Ramos (cell line): ENCODE measurements around the gene BANP.
"Not testable (repeated sequence)": the region's sequence is repeated elsewhere in the genome, so short reads cannot be mapped to it uniquely, and the experiment has no call there.

ENCODE experiments used
- in situ Hi-C: fragments of 300-500 bp; cut with MboI; formaldehyde crosslinking; loops from one replicate; pipeline ENCODE4 v1.14.3; 2022; ENCODE audit warnings: low sequenced_read_pairs; ENCODE audit not compliant: unreplicated experiment

Gene BANP

GRCh38 chr16:87985493-87985892 is 34.3 kb downstream of the BANP start:
- in situ Hi-C loops, result not testable (repeated sequence)

GRCh38 chr16:87986361-87986849 is 35.2 kb downstream of the BANP start:
- in situ Hi-C loops, result not testable (repeated sequence)

GRCh38 chr16:87988596-87988995 is 37.4 kb downstream of the BANP start:
- in situ Hi-C loops, result not testable (repeated sequence)

GRCh38 chr16:87990254-87990653 is 39.0 kb downstream of the BANP start:
- in situ Hi-C loops, result not testable (repeated sequence)

GRCh38 chr16:87992142-87992541 is 40.9 kb downstream of the BANP start:
- in situ Hi-C loops, result not testable (repeated sequence)

- in situ Hi-C loops, result no loop called here
These were observed 42.7 kb downstream of the BANP start for GRCh38 chr16:87993901-87994300.

GRCh38 chr16:87995644-87996043 is 44.4 kb downstream of the BANP start:
- in situ Hi-C loops, result no loop called here

- in situ Hi-C loops, result no loop called here
These were observed 46.0 kb downstream of the BANP start for GRCh38 chr16:87996962-87997880.

- in situ Hi-C loops, result not testable (repeated sequence)
These were observed 47.1 kb downstream of the BANP start for GRCh38 chr16:87998184-87998793.

- in situ Hi-C loops, result not testable (repeated sequence)
These were observed 47.8 kb downstream of the BANP start for GRCh38 chr16:87998992-87999391.

GRCh38 chr16:88002211-88002610 is 51.0 kb downstream of the BANP start:
- in situ Hi-C loops, result no loop called here

GRCh38 chr16:88002749-88003148 is 51.5 kb downstream of the BANP start:
- in situ Hi-C loops, result no loop called here

GRCh38 chr16:88003316-88003715 is 52.1 kb downstream of the BANP start:
- in situ Hi-C loops, result no loop called here

GRCh38 chr16:88003736-88004135 is 52.5 kb downstream of the BANP start:
- in situ Hi-C loops, result no loop called here

- in situ Hi-C loops, result no loop called here
These were observed 53.2 kb downstream of the BANP start for GRCh38 chr16:88004391-88004790.

GRCh38 chr16:88005181-88005581 is 53.9 kb downstream of the BANP start:
- in situ Hi-C loops, result no loop called here

GRCh38 chr16:88005968-88006367 is 54.7 kb downstream of the BANP start:
- in situ Hi-C loops, result no loop called here

GRCh38 chr16:88007321-88007731 is 56.1 kb downstream of the BANP start:
- in situ Hi-C loops, result no loop called here

GRCh38 chr16:88008840-88009239 is 57.6 kb downstream of the BANP start:
- in situ Hi-C loops, result no loop called here

GRCh38 chr16:88009563-88010342 is 58.5 kb downstream of the BANP start:
- in situ Hi-C loops, result no loop called here
